ENCODE results near the gene LILRA5. TPM values are rescaled to one million over a fixed set of nuclear protein-coding genes. Genes with fewer than 3 reads are reported as not detected.

LILRA5 gene
- total and polyA plus RNA-seq, 2 donors (not counting 1 experiment from before 2014, with no cell fraction given): 1.8 TPM; not detected in 1

DNA sequence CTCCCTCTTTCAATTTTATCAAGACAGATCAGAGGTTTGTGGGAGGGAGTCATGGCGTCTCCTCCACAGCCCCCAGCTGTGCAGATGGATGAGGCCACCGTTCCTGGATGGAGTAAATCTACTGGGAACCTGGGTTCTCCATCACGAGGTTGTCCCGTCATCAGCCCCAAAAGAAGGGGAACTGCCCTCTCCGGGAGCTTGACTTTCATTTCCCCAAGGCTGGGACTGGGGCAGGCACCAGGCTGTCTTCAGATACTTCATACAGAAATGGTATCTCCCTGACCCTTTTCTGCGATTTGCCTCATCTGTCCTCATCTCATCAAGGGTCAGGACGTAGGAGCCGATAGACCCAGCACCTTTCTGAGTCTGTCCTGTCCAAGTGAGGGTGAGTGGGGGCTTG, 41.9 kb downstream of the LILRA5 start:
- H3K4me2 ChIP-seq (replicated peaks; ENCODE audit: low read depth, low read length, poor library complexity, severe bottlenecking): no peak overlapping the region
- H3K36me3 ChIP-seq (replicated peaks in 1 of 2; ENCODE audit: control extremely low read depth in 1 of 2, control insufficient read depth in 1 of 2, extremely low read depth in 1 of 2, insufficient read depth in 2 of 2, low read length in 1 of 2): no peaks in the 10 kb centered on the region
- peaks cover 0 to 18% (median 0%) of the 10 kb centered on the region in 4 experiments for H3K27me3 ChIP-seq (replicated peaks in 1 of 4; ENCODE audit: control extremely low read depth in 1 of 4, control insufficient read depth in 3 of 4, insufficient read depth in 4 of 4, low read length in 3 of 4)
- intact Hi-C loops (cut with micrococcal nuclease): no loop called here
- Mint-ChIP-seq H3K4me1 (peaks cover 15% of the 10 kb centered on the region), H3K27me3 (peaks cover 34% of the 10 kb centered on the region), H3K9me3 (ENCODE audit: insufficient read depth) (no peaks in the 10 kb centered on the region), H3K4me3 (no peak overlapping the region), H3K27ac (no peak overlapping the region)
- 57% methylated on average over 5 of the region's 8 CpGs for WGBS (ENCODE audit: insufficient coverage)
- ChIA-PET CTCF (no interaction called here), POLR2A (no interaction called here)
- no peak overlapping the region for H2AFZ ChIP-seq (ENCODE audit: insufficient read depth, low read depth, low read length, poor library complexity, severe bottlenecking)
- no peaks in the 10 kb centered on the region for H4K20me1 ChIP-seq (ENCODE audit: control insufficient read depth, insufficient read depth, low read length, poor library complexity, severe bottlenecking)
- no peak for TF ChIP-seq EZH2 (IDR thresholded peaks at IDR 0.05; ENCODE audit: borderline replicate concordance, insufficient read depth, low read depth, low read length, poor library complexity, severe bottlenecking)
- TF ChIP-seq, protein P1, sequence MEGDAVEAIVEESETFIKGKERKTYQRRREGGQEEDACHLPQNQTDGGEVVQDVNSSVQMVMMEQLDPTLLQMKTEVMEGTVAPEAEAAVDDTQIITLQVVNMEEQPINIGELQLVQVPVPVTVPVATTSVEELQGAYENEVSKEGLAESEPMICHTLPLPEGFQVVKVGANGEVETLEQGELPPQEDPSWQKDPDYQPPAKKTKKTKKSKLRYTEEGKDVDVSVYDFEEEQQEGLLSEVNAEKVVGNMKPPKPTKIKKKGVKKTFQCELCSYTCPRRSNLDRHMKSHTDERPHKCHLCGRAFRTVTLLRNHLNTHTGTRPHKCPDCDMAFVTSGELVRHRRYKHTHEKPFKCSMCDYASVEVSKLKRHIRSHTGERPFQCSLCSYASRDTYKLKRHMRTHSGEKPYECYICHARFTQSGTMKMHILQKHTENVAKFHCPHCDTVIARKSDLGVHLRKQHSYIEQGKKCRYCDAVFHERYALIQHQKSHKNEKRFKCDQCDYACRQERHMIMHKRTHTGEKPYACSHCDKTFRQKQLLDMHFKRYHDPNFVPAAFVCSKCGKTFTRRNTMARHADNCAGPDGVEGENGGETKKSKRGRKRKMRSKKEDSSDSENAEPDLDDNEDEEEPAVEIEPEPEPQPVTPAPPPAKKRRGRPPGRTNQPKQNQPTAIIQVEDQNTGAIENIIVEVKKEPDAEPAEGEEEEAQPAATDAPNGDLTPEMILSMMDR (IDR thresholded peaks at IDR 0.05): no peak
- H3K9ac ChIP-seq (ENCODE audit: low read length): no peak overlapping the region
- H3K27ac ChIP-seq (ENCODE audit: low read length in 2 of 2): no peak overlapping the region
- no peak for DNase-seq
- no peak overlapping the region for H3K4me3 ChIP-seq (ENCODE audit: control extremely low read depth in 1 of 5, extremely low read depth in 1 of 5, insufficient read depth in 1 of 5, low read depth in 2 of 5, low read length in 4 of 5)
- no peaks in the 10 kb centered on the region for H3K79me2 ChIP-seq (ENCODE audit: control insufficient read depth, insufficient read depth, low read length)
- no peak for ATAC-seq (ENCODE audit: low read depth)
- H3K4me1 ChIP-seq (ENCODE audit: control insufficient read depth in 2 of 2, insufficient read depth in 2 of 2, low read length in 2 of 2): peaks cover 0 to 4% of the 10 kb centered on the region in 2 donors
- H3K9me3 ChIP-seq (ENCODE audit: control extremely low read depth in 1 of 3, control insufficient read depth in 2 of 3, insufficient read depth in 1 of 3, low read length in 2 of 3): no peaks in the 10 kb centered on the region

GRCh38 chr19:54268936-54269335, 44.0 kb downstream of the LILRA5 start:
- no peak overlapping the region for H3K4me2 ChIP-seq (replicated peaks; ENCODE audit: low read depth, low read length, poor library complexity, severe bottlenecking)
- ChIA-PET POLR2A (no interaction called here), CTCF (interaction anchor here (1.1 to 4.8 kb wide), 5 partner anchors 10 to 121 kb away, joined by 3 to 60 read pairs (median 5); partner anchors contain the start of gene LILRB2)
- H3K4me3 Mint-ChIP-seq: no peak overlapping the region
- no peak overlapping the region for H3K9ac ChIP-seq (ENCODE audit: low read length)
- peaks cover 0 to 4% of the 10 kb centered on the region in 2 donors for H3K4me1 ChIP-seq (ENCODE audit: control insufficient read depth in 2 of 2, insufficient read depth in 2 of 2, low read length in 2 of 2)
- no peaks in the 10 kb centered on the region for H3K9me3 Mint-ChIP-seq (ENCODE audit: insufficient read depth)
- no peak overlapping the region for H3K27ac ChIP-seq (ENCODE audit: low read length in 2 of 2)
- no peaks in the 10 kb centered on the region for H3K79me2 ChIP-seq (ENCODE audit: control insufficient read depth, insufficient read depth, low read length)
- no peaks in the 10 kb centered on the region for H3K36me3 ChIP-seq (replicated peaks in 1 of 2; ENCODE audit: control extremely low read depth in 1 of 2, control insufficient read depth in 1 of 2, extremely low read depth in 1 of 2, insufficient read depth in 2 of 2, low read length in 1 of 2)
- peaks cover 17% of the 10 kb centered on the region for H3K4me1 Mint-ChIP-seq
- no peaks in the 10 kb centered on the region for H4K20me1 ChIP-seq (ENCODE audit: control insufficient read depth, insufficient read depth, low read length, poor library complexity, severe bottlenecking)
- peaks cover 44% of the 10 kb centered on the region for H3K27me3 Mint-ChIP-seq
- no peak overlapping the region for H2AFZ ChIP-seq (ENCODE audit: insufficient read depth, low read depth, low read length, poor library complexity, severe bottlenecking)
- no peak overlapping the region for H3K4me3 ChIP-seq (ENCODE audit: control extremely low read depth in 1 of 5, extremely low read depth in 1 of 5, insufficient read depth in 1 of 5, low read depth in 2 of 5, low read length in 4 of 5)
- ATAC-seq (ENCODE audit: low read depth) (no peak), DNase-seq (no peak)
- peaks cover 0 to 20% (median 5%) of the 10 kb centered on the region in 4 experiments for H3K27me3 ChIP-seq (replicated peaks in 1 of 4; ENCODE audit: control extremely low read depth in 1 of 4, control insufficient read depth in 3 of 4, insufficient read depth in 4 of 4, low read length in 3 of 4)
- intact Hi-C loops (cut with micrococcal nuclease): no loop called here
- no CpG with 5 or more reads among the region's 2 CpGs for WGBS (ENCODE audit: insufficient coverage)
- TF ChIP-seq EZH2 (IDR thresholded peaks at IDR 0.05; ENCODE audit: borderline replicate concordance, insufficient read depth, low read depth, low read length, poor library complexity, severe bottlenecking): no peak
- TF ChIP-seq, protein P1 (IDR thresholded peaks at IDR 0.05): no peak
- H3K9me3 ChIP-seq (ENCODE audit: control extremely low read depth in 1 of 3, control insufficient read depth in 2 of 3, insufficient read depth in 1 of 3, low read length in 2 of 3): no peaks in the 10 kb centered on the region
- H3K27ac Mint-ChIP-seq: no peak overlapping the region
